Endothelial cell (in vitro differentiated cells): Measurements from ENCODE around the gene LNX2. TPM values are rescaled to one million over a fixed set of nuclear protein-coding genes. Genes with fewer than 3 reads are reported as not detected.

Experiments used
- DNase-seq: peaks from one replicate; pipeline ENCODE4 v3.0.0; 2021; ENCODE audit warnings: low spot score
- H3K27ac Mint-ChIP-seq: one replicate; pipeline ENCODE4 v1.8.0; 2021; ENCODE audit warnings: mixed read lengths, inconsistent platforms; ENCODE audit not compliant: unreplicated experiment
- H3K27me3 Mint-ChIP-seq: one replicate; pipeline ENCODE4 v1.8.0; 2021; ENCODE audit warnings: mild to moderate bottlenecking, moderate library complexity, mixed read lengths, inconsistent platforms; ENCODE audit not compliant: unreplicated experiment
- H3K36me3 Mint-ChIP-seq: one replicate; pipeline ENCODE4 v1.8.0; 2021; ENCODE audit warnings: mild to moderate bottlenecking, low read depth, mixed read lengths, inconsistent platforms; ENCODE audit not compliant: unreplicated experiment
- H3K4me1 Mint-ChIP-seq: one replicate; pipeline ENCODE4 v1.8.0; 2021; ENCODE audit warnings: mild to moderate bottlenecking, mixed read lengths, inconsistent platforms; ENCODE audit not compliant: unreplicated experiment
- H3K4me3 Mint-ChIP-seq: one replicate; pipeline ENCODE4 v1.8.0; 2021; ENCODE audit warnings: mild to moderate bottlenecking, mixed read lengths, inconsistent platforms; ENCODE audit not compliant: unreplicated experiment
- H3K9me3 Mint-ChIP-seq: one replicate; pipeline ENCODE4 v1.8.0; 2021; ENCODE audit warnings: mixed read lengths, inconsistent platforms; ENCODE audit not compliant: unreplicated experiment
- total RNA-seq: library from RNA; stranded (reverse); fragmentation: NEBNext Ultra II Directional; extraction: Animal tissue kit (Norgen Biotek cat#: 25700); gene quantifications from one replicate; pipeline ENCODE4 v1.2.1, GENCODE V29; 2021; ENCODE audit not compliant: unreplicated experiment
- TF ChIP-seq, protein P1 (sequence below): fragments of 200-600 bp; sonication (generic); IDR thresholded peaks from one replicate; pipeline ENCODE4 v1.5.0; 2021; ENCODE audit warnings: antibody characterized with exemption; ENCODE audit not compliant: unreplicated experiment

Gene LNX2
- total RNA-seq, 1 donor from 2014 or later: 14.0 TPM

DNA sequence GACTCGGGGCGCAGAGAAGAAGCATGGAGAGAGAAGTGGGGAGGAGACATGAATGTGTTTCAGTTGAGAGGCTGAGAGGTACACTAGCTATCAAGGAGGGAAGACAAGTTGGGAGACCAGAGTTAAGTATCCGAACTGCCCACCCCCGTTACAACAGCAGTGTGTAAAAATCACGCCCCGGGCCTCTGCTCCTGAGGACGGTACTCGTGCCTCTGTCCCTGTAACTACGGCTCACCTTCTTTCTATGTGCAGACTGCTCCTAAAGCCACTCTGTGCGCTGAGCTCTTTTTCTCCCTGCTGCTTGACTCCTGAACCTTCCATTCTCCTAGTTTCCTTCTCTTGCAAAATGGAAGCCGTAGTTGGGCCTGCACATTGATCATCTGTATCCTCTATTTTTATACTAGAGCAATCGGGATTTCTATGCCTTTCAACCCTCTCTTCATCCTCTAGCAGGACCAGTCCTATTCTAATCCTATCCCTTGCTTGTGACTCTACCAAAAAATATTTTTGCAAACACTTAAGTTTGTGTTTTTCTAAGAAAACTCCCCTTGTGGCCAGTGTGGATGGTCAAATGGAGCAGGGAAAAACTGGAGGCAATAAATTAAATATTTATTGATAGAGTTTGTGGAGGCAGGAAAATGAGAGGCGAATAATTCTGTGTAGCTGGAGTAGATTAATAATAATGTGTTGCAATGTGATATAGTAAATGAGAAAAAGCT, 1.9 kb upstream of the LNX2 start:
- DNase-seq: no peak

DNA sequence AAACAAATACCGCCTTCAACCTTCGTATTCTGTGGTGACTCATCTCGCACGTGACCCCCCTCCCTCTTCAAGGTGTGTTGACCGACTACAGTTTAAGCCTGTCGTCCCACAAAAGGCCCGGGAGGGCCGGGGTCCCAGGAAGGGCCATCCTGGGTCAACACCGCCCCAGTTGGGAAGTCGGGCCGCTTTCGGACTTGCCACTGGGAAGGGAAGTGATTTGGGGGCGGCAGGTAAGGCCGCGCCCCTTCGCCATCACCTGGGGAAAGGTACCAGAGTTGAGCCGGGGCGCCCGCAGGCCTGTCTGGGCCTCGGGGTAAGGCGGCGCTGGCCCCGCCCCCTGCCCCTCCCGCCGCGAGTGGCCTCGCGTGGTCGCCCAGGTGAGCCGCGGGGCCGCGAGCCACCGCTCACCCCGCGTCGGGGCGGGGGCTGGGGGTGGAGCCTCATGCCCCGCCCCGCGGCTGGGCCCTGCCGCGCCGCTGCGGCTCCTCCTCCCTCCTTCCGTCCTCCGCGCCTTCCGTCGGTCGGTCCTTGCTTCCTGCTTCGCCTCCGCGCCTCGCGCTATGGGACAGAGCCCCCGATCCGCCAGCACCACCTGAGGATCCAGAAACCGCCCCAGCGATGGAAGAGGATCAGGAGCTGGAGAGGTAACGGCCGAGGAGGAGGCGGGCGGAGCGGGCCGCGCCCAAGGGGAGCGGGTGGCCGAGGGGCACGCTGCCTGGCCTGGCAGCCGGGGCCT, 1.2 kb upstream of the LNX2 start, which contains the start of gene POLR1D:
Gene POLR1D (plus strand): TSS at position 527 of the 736 bp plus-strand sequence. CDS start 92 bp downstream, at position 619.
- TF ChIP-seq, protein P1, sequence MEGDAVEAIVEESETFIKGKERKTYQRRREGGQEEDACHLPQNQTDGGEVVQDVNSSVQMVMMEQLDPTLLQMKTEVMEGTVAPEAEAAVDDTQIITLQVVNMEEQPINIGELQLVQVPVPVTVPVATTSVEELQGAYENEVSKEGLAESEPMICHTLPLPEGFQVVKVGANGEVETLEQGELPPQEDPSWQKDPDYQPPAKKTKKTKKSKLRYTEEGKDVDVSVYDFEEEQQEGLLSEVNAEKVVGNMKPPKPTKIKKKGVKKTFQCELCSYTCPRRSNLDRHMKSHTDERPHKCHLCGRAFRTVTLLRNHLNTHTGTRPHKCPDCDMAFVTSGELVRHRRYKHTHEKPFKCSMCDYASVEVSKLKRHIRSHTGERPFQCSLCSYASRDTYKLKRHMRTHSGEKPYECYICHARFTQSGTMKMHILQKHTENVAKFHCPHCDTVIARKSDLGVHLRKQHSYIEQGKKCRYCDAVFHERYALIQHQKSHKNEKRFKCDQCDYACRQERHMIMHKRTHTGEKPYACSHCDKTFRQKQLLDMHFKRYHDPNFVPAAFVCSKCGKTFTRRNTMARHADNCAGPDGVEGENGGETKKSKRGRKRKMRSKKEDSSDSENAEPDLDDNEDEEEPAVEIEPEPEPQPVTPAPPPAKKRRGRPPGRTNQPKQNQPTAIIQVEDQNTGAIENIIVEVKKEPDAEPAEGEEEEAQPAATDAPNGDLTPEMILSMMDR: no peak
- Mint-ChIP-seq H3K27me3 (peaks cover 19% of the 10 kb centered on the region), H3K4me3 (peak within 1 kb of the TSS; percentile 95), H3K36me3 (peaks cover 12% of the 10 kb centered on the region), H3K4me1 (peaks cover 57% of the 10 kb centered on the region), H3K27ac (peak within 1 kb of the TSS; percentile 88), H3K9me3 (no peaks in the 10 kb centered on the region)
- peak; percentile 66 for DNase-seq

More for the DNA sequence above, 1.9 kb upstream of the LNX2 start:
- Mint-ChIP-seq H3K36me3 (peaks cover 12% of the 10 kb centered on the region), H3K4me3 (peak overlapping the region; percentile 94), H3K9me3 (no peaks in the 10 kb centered on the region), H3K27me3 (peaks cover 19% of the 10 kb centered on the region), H3K27ac (peak overlapping the region; percentile 79), H3K4me1 (peaks cover 55% of the 10 kb centered on the region)
- TF ChIP-seq, protein P1: no peak

DNA sequence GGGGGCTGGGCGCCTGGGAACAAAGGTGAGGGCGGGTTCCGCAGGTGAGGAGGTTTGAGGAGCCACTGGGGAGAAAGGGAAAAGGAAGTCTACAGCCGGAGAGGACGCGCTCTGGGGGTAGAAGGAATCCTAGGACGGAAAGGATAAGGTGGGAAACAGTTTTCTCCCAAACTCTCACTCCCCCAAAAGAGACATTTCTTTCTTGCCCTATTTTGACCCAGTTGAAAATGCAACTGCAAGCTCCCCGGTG, 712 bp upstream of the LNX2 start:
- H3K9me3 Mint-ChIP-seq: no peaks in the 10 kb centered on the region
- TF ChIP-seq, protein P1: no peak
- H3K27ac Mint-ChIP-seq: peak overlapping the region; percentile 88
- DNase-seq: no peak
- peaks cover 12% of the 10 kb centered on the region for H3K36me3 Mint-ChIP-seq
- H3K27me3 Mint-ChIP-seq: peaks cover 19% of the 10 kb centered on the region
- H3K4me1 Mint-ChIP-seq: peaks cover 54% of the 10 kb centered on the region
- peak overlapping the region; percentile 95 for H3K4me3 Mint-ChIP-seq

DNA sequence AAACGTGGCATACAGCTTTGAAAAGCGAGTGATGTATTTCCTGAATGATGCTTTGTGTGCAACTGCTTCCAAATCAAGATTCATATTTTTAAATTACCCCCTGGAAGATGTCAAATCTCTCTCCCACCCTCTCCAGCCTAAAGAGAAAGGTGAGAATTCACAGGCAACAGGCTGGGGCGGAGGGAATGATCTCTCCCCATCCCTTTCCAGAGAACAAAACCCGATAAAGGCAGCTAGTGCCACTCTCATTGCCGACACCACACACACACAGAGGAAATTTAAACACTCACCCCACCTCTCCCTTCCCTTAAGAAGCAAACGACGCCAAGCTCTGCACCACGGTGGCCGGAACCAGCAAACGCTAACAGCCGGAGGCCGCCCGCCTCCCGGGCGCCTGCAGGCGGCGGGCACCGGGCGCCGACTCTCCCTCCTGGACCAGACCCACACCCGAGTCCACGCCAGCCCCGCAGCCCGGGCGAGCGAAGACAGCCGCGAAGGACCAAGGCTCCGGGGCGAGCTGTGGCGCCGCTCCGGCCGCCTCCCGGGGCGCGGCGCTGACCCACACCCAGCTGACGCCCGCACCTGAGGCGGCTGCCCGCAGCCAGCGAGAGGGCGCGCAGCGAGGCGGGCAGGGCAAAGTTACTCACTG, 477 bp downstream of the LNX2 start:
- DNase-seq: peak; percentile 57
- Mint-ChIP-seq H3K36me3 (peaks cover 11% of the 10 kb centered on the region), H3K4me3 (peak overlapping the region; percentile 98)

More for the DNA sequence above, 477 bp downstream of the LNX2 start:
- TF ChIP-seq, protein P1: no peak
- Mint-ChIP-seq H3K4me1 (peaks cover 43% of the 10 kb centered on the region), H3K27me3 (peaks cover 20% of the 10 kb centered on the region), H3K27ac (peak overlapping the region; percentile 85), H3K9me3 (no peaks in the 10 kb centered on the region)
